ENCODE results near the gene ADSS2. TPM values are rescaled to one million over a fixed set of nuclear protein-coding genes. Genes with fewer than 3 reads are reported as not detected.
"Not testable (repeated sequence)": the region's sequence is repeated elsewhere in the genome, so short reads cannot be mapped to it uniquely, and the experiment has no call there.

ADSS2 gene
- total and polyA plus RNA-seq, 2 donors, result 40.4 to 43.0 TPM

DNA sequence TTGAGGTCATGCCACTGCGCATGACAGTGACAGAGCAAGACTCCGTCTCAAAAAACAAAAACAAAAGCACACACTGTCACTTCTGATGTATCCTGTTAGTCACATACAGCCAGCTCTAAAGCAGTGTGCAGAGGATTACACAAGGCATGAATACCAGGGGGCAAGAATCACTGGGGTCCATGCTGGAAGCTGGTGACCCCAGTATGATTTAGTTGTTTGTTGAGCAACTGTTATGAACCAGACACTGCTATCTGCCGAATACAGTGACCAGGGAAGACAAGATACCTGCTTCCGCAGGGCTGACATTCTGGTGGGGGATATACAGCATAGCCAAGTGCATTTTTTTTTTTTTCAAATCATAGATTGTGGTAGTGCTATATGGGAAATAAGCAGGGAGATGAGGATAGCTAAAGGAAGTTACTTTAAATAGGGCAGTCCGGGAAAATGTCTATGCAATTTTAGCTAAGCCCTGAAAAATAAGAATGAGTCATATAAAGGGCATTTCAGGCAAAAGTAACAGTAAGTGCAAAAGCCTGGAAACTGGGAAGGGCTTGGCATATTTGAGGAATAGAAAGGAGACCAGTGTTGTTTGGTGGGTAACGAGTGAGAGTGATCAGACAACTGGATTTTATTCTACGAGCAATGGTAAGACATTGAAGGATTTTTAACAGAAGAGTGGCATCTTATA, 69.7 kb downstream of the ADSS2 start:
- Histone ChIP-seq H3K27me3 (ENCODE audit: control insufficient read depth in 2 of 2, insufficient read depth in 1 of 2, low read length in 1 of 2) (no peaks in the 10 kb centered on the region), H3K36me3 (ENCODE audit: control insufficient read depth in 2 of 2, insufficient read depth in 2 of 2, low read length in 1 of 2) (no peaks in the 10 kb centered on the region), H3K9me3 (ENCODE audit: control insufficient read depth in 2 of 2, insufficient read depth in 1 of 2, low read length in 1 of 2) (no peaks in the 10 kb centered on the region), H3K4me1 (ENCODE audit: control insufficient read depth in 2 of 2, insufficient read depth in 2 of 2, low read length in 2 of 2) (no peaks in the 10 kb centered on the region), H3K4me3 (ENCODE audit: low read length in 2 of 2) (no peak overlapping the region), H3K27ac (ENCODE audit: low read depth in 1 of 2, low read length in 1 of 2) (no peak overlapping the region)
- 98% methylated on average over 7 of the region's 7 CpGs for WGBS
- DNase-seq (ENCODE audit: low read depth in 6 of 9, low spot score in 9 of 9), result no peak

DNA sequence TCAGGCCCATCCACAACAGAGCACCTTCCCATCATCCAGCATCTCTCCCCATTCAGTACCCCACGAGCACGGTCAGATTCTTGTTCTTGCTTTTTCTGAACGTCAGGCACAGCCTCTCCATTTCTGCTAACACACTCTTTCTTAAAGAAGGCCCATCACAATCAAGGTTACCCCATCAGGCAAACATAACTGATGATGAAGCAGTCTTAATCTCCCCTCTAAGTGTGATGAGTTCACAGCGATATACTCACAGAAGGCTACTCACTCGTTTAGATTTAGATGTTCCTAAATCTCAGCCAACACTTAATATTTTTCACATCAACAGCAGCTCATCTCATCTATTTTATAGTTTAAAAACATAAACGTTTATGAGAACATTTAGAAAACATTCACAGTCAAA, 75.6 kb downstream of the ADSS2 start:
- H3K4me3 ChIP-seq (ENCODE audit: low read length in 2 of 2), result no peak overlapping the region
- no peaks in the 10 kb centered on the region for H3K4me1 ChIP-seq (ENCODE audit: control insufficient read depth in 2 of 2, insufficient read depth in 2 of 2, low read length in 2 of 2)
- 96% methylated on average over 6 of the region's 6 CpGs for WGBS
- H3K9me3 ChIP-seq (ENCODE audit: control insufficient read depth in 2 of 2, insufficient read depth in 1 of 2, low read length in 1 of 2), result peaks cover 0 to 2% of the 10 kb centered on the region in 2 donors
- H3K27me3 ChIP-seq (ENCODE audit: control insufficient read depth in 2 of 2, insufficient read depth in 1 of 2, low read length in 1 of 2), result no peaks in the 10 kb centered on the region
- no peak for DNase-seq (ENCODE audit: low read depth in 6 of 9, low spot score in 9 of 9)
- H3K36me3 ChIP-seq (ENCODE audit: control insufficient read depth in 2 of 2, insufficient read depth in 2 of 2, low read length in 1 of 2), result no peaks in the 10 kb centered on the region
- H3K27ac ChIP-seq (ENCODE audit: low read depth in 1 of 2, low read length in 1 of 2), result no peak overlapping the region

DNA sequence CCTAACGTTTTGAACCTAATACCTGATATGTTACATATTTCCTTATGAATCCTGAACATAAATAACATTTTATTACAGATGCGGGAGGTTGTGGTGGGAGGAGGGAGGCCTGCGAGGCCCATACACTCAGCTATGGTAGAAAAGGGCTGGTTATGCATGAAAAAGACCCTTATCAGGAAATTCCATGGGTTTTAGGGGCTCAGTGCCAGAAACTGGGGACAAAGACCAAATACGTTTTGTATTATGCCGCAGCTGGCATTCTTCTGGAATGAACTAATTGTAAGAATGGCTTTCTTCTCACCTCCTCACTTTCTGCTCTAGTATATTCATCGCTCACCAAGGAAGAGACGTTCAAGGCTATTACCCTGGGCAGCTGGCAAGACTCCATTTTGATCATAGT, 76.7 kb downstream of the ADSS2 start:
- Histone ChIP-seq H3K4me1 (ENCODE audit: control insufficient read depth in 2 of 2, insufficient read depth in 2 of 2, low read length in 2 of 2) (no peaks in the 10 kb centered on the region), H3K36me3 (ENCODE audit: control insufficient read depth in 2 of 2, insufficient read depth in 2 of 2, low read length in 1 of 2) (no peaks in the 10 kb centered on the region), H3K27me3 (ENCODE audit: control insufficient read depth in 2 of 2, insufficient read depth in 1 of 2, low read length in 1 of 2) (no peaks in the 10 kb centered on the region), H3K9me3 (ENCODE audit: control insufficient read depth in 2 of 2, insufficient read depth in 1 of 2, low read length in 1 of 2) (peaks cover 0 to 2% of the 10 kb centered on the region in 2 donors), H3K4me3 (ENCODE audit: low read length in 2 of 2) (no peak overlapping the region), H3K27ac (ENCODE audit: low read depth in 1 of 2, low read length in 1 of 2) (no peak overlapping the region)
- 90% methylated on average over 7 of the region's 7 CpGs for WGBS
- no peak for DNase-seq (ENCODE audit: low read depth in 6 of 9, low spot score in 9 of 9)

DNA sequence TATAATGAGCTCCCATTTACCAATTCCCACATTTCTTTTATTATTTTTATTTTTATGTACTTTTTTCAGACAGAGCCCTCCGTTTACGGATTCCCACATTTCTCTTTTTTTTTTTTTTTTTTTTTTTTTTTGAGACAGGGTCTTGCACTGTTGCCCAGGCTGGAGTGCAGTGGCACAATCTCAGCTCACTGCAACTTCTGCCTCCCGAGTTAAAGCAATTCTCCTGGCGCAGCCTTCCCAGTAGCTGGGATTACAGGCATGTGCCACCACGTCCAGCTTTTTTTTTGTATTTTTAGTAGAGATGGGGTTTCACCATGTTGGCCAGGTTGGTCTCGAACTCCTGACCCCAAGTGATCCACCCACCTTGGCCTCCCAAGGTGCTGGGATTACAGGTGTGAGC, 77.2 kb downstream of the ADSS2 start:
- H3K27ac ChIP-seq (ENCODE audit: low read depth in 1 of 2, low read length in 1 of 2); DNase-seq (ENCODE audit: low read depth in 6 of 9, low spot score in 9 of 9); H3K4me1 ChIP-seq (ENCODE audit: control insufficient read depth in 2 of 2, insufficient read depth in 2 of 2, low read length in 2 of 2); H3K36me3 ChIP-seq (ENCODE audit: control insufficient read depth in 2 of 2, insufficient read depth in 2 of 2, low read length in 1 of 2); H3K27me3 ChIP-seq (ENCODE audit: control insufficient read depth in 2 of 2, insufficient read depth in 1 of 2, low read length in 1 of 2); H3K4me3 ChIP-seq (ENCODE audit: low read length in 2 of 2); H3K9me3 ChIP-seq (ENCODE audit: control insufficient read depth in 2 of 2, insufficient read depth in 1 of 2, low read length in 1 of 2): not testable (repeated sequence)
- WGBS, result 98% methylated on average over 6 of the region's 6 CpGs

DNA sequence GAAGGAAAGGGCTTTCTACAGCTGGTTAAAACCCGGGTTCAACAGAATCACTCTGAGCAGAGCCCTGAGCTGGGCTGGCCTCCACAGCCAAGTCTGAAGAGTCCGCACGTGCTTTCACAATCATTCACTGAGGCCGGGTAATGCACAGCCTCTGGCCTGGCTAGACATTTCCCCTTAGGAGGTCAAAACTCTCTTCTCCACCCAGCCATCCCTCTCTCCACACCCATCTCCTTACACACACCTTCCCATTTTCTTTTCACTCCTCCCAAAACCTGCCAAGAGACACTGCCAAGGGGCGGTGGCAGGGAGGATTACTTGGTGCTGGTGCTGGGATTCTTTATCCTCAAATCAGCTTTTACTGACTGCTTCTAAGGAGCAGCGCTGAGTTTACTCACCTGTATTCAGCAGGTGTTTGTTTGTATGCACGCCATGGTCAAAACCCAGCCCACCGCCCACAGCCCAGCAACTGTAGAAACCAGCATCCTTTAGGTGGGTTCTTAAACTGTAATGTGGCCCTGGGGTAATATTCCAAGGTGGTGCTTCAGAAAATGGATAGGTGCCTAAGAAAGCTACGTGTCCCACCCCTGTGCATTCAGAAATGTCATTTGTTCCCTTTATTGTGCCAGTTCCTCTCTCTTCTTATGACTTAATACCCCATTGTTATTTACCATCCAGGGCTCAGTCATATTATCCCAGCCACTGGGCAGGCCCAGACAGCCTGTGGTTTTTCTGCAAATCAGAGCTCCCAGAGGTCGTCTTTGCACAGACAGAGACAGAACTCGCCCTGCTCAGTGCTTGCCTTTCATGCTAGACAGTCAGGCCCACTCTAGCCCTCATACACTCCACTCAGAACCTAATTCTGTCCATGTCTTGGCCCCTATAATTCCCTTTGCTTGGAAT, 80.2 kb downstream of the ADSS2 start:
- Histone ChIP-seq H3K27ac (ENCODE audit: low read depth in 1 of 2, low read length in 1 of 2) (no peak overlapping the region), H3K36me3 (ENCODE audit: control insufficient read depth in 2 of 2, insufficient read depth in 2 of 2, low read length in 1 of 2) (no peaks in the 10 kb centered on the region), H3K4me3 (ENCODE audit: low read length in 2 of 2) (no peak overlapping the region), H3K9me3 (ENCODE audit: control insufficient read depth in 2 of 2, insufficient read depth in 1 of 2, low read length in 1 of 2) (peaks cover 0 to 2% of the 10 kb centered on the region in 2 donors), H3K4me1 (ENCODE audit: control insufficient read depth in 2 of 2, insufficient read depth in 2 of 2, low read length in 2 of 2) (no peaks in the 10 kb centered on the region), H3K27me3 (ENCODE audit: control insufficient read depth in 2 of 2, insufficient read depth in 1 of 2, low read length in 1 of 2) (no peaks in the 10 kb centered on the region)
- WGBS, result 92% methylated on average over 11 of the region's 11 CpGs
- no peak for DNase-seq (ENCODE audit: low read depth in 6 of 9, low spot score in 9 of 9)

DNA sequence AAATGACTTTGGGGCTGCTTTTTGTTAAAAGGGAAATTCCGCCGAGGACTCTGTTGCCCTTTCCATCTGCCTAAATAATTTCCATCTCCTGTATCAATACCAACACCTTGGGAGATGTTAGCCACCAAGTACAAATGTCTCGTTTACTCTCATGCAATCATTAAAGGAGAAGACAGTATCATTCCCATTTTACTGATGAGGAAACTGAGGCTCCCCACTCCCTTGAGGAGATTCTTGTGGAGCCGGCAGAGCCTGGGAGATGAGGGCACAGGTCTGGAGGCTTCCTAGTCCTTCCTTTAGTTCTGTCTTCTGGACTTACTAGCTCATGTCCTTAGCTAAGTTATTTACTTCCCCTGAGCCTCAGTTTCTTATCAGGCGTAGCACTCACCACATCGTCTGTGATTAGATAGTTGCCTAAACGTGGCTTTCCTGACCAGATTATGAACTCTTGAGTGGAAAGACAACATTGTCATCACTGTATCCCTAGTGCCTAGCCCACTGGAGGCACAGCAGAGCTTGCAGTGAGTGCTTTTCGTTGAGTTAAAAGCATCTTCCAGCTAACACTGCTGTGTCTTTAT, 81.6 kb downstream of the ADSS2 start:
- no peaks in the 10 kb centered on the region for H3K36me3 ChIP-seq (ENCODE audit: control insufficient read depth in 2 of 2, insufficient read depth in 2 of 2, low read length in 1 of 2)
- H3K4me3 ChIP-seq (ENCODE audit: low read length in 2 of 2), result no peak overlapping the region
- no peak overlapping the region for H3K27ac ChIP-seq (ENCODE audit: low read depth in 1 of 2, low read length in 1 of 2)
- peaks cover 0 to 2% of the 10 kb centered on the region in 2 donors for H3K9me3 ChIP-seq (ENCODE audit: control insufficient read depth in 2 of 2, insufficient read depth in 1 of 2, low read length in 1 of 2)
- 92% methylated on average over 8 of the region's 8 CpGs for WGBS
- H3K4me1 ChIP-seq (ENCODE audit: control insufficient read depth in 2 of 2, insufficient read depth in 2 of 2, low read length in 2 of 2), result no peaks in the 10 kb centered on the region
- H3K27me3 ChIP-seq (ENCODE audit: control insufficient read depth in 2 of 2, insufficient read depth in 1 of 2, low read length in 1 of 2), result no peaks in the 10 kb centered on the region
- DNase-seq (ENCODE audit: low read depth in 6 of 9, low spot score in 9 of 9), result no peak

DNA sequence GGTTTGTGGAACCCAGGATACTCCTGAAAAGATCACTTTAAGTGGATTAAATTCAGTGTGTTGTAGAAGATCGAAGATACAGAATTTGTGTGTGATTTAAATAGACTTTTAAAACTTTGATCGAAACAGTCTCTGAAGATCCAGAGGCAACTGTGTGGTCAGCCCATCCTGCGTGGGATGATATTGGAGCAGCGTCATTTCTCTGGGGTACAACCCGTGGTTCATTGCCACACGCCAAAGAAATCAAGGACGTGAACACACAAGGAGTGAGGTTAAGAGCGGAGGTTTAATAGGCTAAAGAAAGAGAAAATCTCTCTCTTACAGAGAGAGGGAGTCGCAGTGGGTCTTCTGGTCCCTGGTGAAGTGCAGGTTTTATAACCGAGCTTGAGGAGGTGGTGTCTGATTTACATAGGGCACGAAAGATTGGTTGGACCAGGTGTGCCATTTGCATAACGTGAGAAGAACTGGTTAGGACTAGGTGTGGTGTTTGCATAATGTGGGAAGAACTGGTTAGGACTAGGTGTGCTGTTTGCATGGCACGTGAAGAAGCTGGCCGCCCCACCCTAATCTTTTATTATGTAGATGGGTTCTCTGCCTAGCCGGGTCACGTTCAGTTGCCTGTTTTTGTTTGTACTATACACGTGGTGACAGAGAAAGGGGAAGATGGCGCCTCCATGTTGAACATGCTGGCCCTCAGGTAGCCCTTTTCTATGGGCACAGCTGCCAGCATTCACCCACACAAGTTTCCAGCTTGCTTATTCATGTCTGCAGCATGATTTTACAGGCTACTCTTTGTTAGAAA, 82.3 kb downstream of the ADSS2 start:
- H3K9me3 ChIP-seq (ENCODE audit: control insufficient read depth in 2 of 2, insufficient read depth in 1 of 2, low read length in 1 of 2), result peaks cover 2 to 5% of the 10 kb centered on the region in 2 donors
- no peak for DNase-seq (ENCODE audit: low read depth in 6 of 9, low spot score in 9 of 9)
- 91% methylated on average over 18 of the region's 18 CpGs for WGBS
- H3K27ac ChIP-seq (ENCODE audit: low read depth in 1 of 2, low read length in 1 of 2), result no peak overlapping the region
- no peaks in the 10 kb centered on the region for H3K27me3 ChIP-seq (ENCODE audit: control insufficient read depth in 2 of 2, insufficient read depth in 1 of 2, low read length in 1 of 2)
- H3K4me3 ChIP-seq (ENCODE audit: low read length in 2 of 2), result no peak overlapping the region
- H3K4me1 ChIP-seq (ENCODE audit: control insufficient read depth in 2 of 2, insufficient read depth in 2 of 2, low read length in 2 of 2), result no peaks in the 10 kb centered on the region
- H3K36me3 ChIP-seq (ENCODE audit: control insufficient read depth in 2 of 2, insufficient read depth in 2 of 2, low read length in 1 of 2), result no peaks in the 10 kb centered on the region

DNA sequence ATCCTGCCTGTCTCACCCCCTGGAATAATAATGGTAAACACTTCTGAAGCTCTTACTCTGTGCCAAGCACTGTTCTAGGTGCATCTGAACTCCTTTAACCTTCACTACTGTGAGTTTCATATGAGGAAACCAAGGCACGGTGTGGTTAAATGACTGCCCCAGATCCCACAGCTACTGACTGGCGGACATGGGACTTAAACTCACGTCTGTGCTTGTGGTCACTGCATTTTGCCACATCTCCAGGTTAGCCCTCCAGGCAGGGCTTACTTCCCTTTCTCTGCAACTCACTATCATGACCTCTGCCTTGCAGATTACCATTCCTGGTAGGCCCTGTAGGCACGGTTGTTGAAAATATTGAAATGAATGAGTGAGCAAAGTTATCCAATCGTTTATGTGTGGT, 83.4 kb downstream of the ADSS2 start:
- WGBS, result 87% methylated on average over 5 of the region's 5 CpGs
- DNase-seq (ENCODE audit: low read depth in 6 of 9, low spot score in 9 of 9), result no peak
- H3K9me3 ChIP-seq (ENCODE audit: control insufficient read depth in 2 of 2, insufficient read depth in 1 of 2, low read length in 1 of 2), result peaks cover 0 to 5% of the 10 kb centered on the region in 2 donors
- no peaks in the 10 kb centered on the region for H3K27me3 ChIP-seq (ENCODE audit: control insufficient read depth in 2 of 2, insufficient read depth in 1 of 2, low read length in 1 of 2)
- no peaks in the 10 kb centered on the region for H3K36me3 ChIP-seq (ENCODE audit: control insufficient read depth in 2 of 2, insufficient read depth in 2 of 2, low read length in 1 of 2)
- no peaks in the 10 kb centered on the region for H3K4me1 ChIP-seq (ENCODE audit: control insufficient read depth in 2 of 2, insufficient read depth in 2 of 2, low read length in 2 of 2)
- no peak overlapping the region for H3K27ac ChIP-seq (ENCODE audit: low read depth in 1 of 2, low read length in 1 of 2)
- no peak overlapping the region for H3K4me3 ChIP-seq (ENCODE audit: low read length in 2 of 2)

Data from thymus (tissue), 11 donors.